B cell (primary cell): ENCODE measurements around the gene CHST11. TPM values are rescaled to one million over a fixed set of nuclear protein-coding genes. Genes with fewer than 3 reads are reported as not detected.

Experiments used
- ATAC-seq: fragments of 200-7000 bp; cut with Tn5 transposase; one replicate; pipeline ENCODE4 v1.10.0; 2021; ENCODE audit warnings: low read depth, mild to moderate bottlenecking, moderate number of reproducible peaks, moderate library complexity
- CTCF ChIA-PET: fragments of 350-600 bp; sonication (Branson Sonifier 250); formaldehyde crosslinking; loops from one replicate; lab custom pipeline; 2021; ENCODE audit warnings: antibody characterized with exemption, inconsistent platforms; lab: Charles Lee
- POLR2A ChIA-PET: fragments of 350-600 bp; sonication (Branson Sonifier 250); formaldehyde crosslinking; loops from one replicate; lab custom pipeline; 2021; ENCODE audit warnings: antibody characterized with exemption; lab: Charles Lee
- DNase-seq: peaks from one replicate; pipeline ENCODE4 v3.0.0; 2013
- H2AFZ ChIP-seq: 2 replicates; pipeline ENCODE4 v1.6.1; 2012; ENCODE audit warnings: mild to moderate bottlenecking, low read depth, low read length; ENCODE audit not compliant: insufficient read depth, poor library complexity, severe bottlenecking
- H3K27ac ChIP-seq, 2 donors: 1 replicate in 1 of 2; 2 replicates in 1 of 2; pipeline ENCODE4 v1.5.1; 2012 to 2013; ENCODE audit warnings: low read length in 2 of 2, mild to moderate bottlenecking in 2 of 2, moderate library complexity in 1 of 2
- H3K27me3 ChIP-seq, 4 experiments: fragments of 200-600 bp in 1 of 4; sonication (generic) in 1 of 4; replicated peaks in 1 of 4; 1 replicate in 2 of 4; 2 replicates in 2 of 4; pipeline versions ENCODE4 v1.6.1 to v1.7.0; 2013 to 2016; ENCODE audit warnings: low read length in 3 of 4, mild to moderate bottlenecking in 2 of 4, mixed read lengths in 1 of 4, moderate library complexity in 1 of 4; ENCODE audit not compliant: insufficient read depth in 4 of 4, control insufficient read depth in 3 of 4; ENCODE audit errors: control extremely low read depth in 1 of 4
- H3K36me3 ChIP-seq, 2 experiments: replicated peaks in 1 of 2; 1 replicate in 1 of 2; 2 replicates in 1 of 2; pipeline versions ENCODE4 v1.6.1 to v1.7.1; 2013; ENCODE audit warnings: low read length in 1 of 2; ENCODE audit not compliant: insufficient read depth in 2 of 2, control insufficient read depth in 1 of 2; ENCODE audit errors: control extremely low read depth in 1 of 2, extremely low read depth in 1 of 2
- H3K4me1 ChIP-seq, 2 donors: fragments of 200-600 bp in 1 of 2; sonication (generic) in 1 of 2; 1 replicate in 1 of 2; 2 replicates in 1 of 2; pipeline versions ENCODE4 v1.5.1 to v1.6.1; 2013 to 2017; ENCODE audit warnings: low read length in 2 of 2; ENCODE audit not compliant: control insufficient read depth in 2 of 2, insufficient read depth in 2 of 2
- H3K4me2 ChIP-seq: replicated peaks from 2 replicates; pipeline ENCODE3; 2012; ENCODE audit warnings: mild to moderate bottlenecking, low read depth, low read length; ENCODE audit not compliant: poor library complexity, severe bottlenecking
- H3K4me3 ChIP-seq, 5 experiments: fragments of 200-600 bp in 1 of 5; sonication (generic) in 1 of 5; 1 replicate in 3 of 5; 2 replicates in 2 of 5; pipeline versions ENCODE4 v1.5.1 to v1.7.0; 2011 to 2016; ENCODE audit warnings: low read length in 4 of 5, mild to moderate bottlenecking in 4 of 5, low read depth in 2 of 5, control low read depth in 1 of 5, moderate library complexity in 1 of 5; ENCODE audit not compliant: insufficient read depth in 1 of 5; ENCODE audit errors: control extremely low read depth in 1 of 5, extremely low read depth in 1 of 5
- H3K79me2 ChIP-seq: fragments of 200-600 bp; sonication (generic); one replicate; pipeline ENCODE4 v1.6.0; 2016; ENCODE audit warnings: low read length; ENCODE audit not compliant: control insufficient read depth, insufficient read depth
- H3K9ac ChIP-seq: fragments of 200-600 bp; sonication (generic); 2 replicates; pipeline ENCODE4 v1.6.1; 2017; ENCODE audit warnings: mild to moderate bottlenecking, low read length, moderate library complexity
- H3K9me3 ChIP-seq, 3 donors: one replicate each; pipeline versions ENCODE4 v1.6.1 to v1.7.1; 2013; ENCODE audit warnings: low read length in 2 of 3; ENCODE audit not compliant: control insufficient read depth in 2 of 3, insufficient read depth in 1 of 3; ENCODE audit errors: control extremely low read depth in 1 of 3
- H4K20me1 ChIP-seq: 2 replicates; pipeline ENCODE4 v1.6.0; 2012; ENCODE audit warnings: mild to moderate bottlenecking, low read length; ENCODE audit not compliant: insufficient read depth, control insufficient read depth, poor library complexity, severe bottlenecking
- H3K27ac Mint-ChIP-seq: one replicate; pipeline ENCODE4 v1.8.0; 2021; ENCODE audit warnings: mixed read lengths
- H3K27me3 Mint-ChIP-seq: one replicate; pipeline ENCODE4 v1.8.0; 2021; ENCODE audit warnings: mixed read lengths
- H3K4me1 Mint-ChIP-seq: one replicate; pipeline ENCODE4 v1.8.0; 2021; ENCODE audit warnings: mixed read lengths
- H3K4me3 Mint-ChIP-seq: one replicate; pipeline ENCODE4 v1.8.0; 2021; ENCODE audit warnings: mixed read lengths
- H3K9me3 Mint-ChIP-seq: one replicate; pipeline ENCODE4 v1.8.0; 2022; ENCODE audit warnings: mixed read lengths; ENCODE audit not compliant: insufficient read depth
- EZH2 ChIP-seq: IDR thresholded peaks from 2 replicates; pipeline ENCODE4 v1.6.1; 2012; ENCODE audit warnings: borderline replicate concordance, low read depth, mild to moderate bottlenecking, moderate library complexity, low read length; ENCODE audit not compliant: insufficient read depth, poor library complexity, severe bottlenecking
- WGBS: methylation state at CpG from one replicate; pipeline ENCODE4 v1.1.5; 2013; ENCODE audit warnings: missing lambda C conversion rate; ENCODE audit not compliant: insufficient coverage; 5-methylcytosine and 5-hydroxymethylcytosine counted together
- intact Hi-C: fragments of 100-400 bp; cut with micrococcal nuclease; formaldehyde crosslinking; loops from one replicate; pipeline ENCODE4 v1.10.0; 2022
- polyA plus RNA-seq: library from polyadenylated mRNA; depleted of rRNA; stranded (reverse); fragments of >200 nt; gene quantifications from 2 replicates; pipeline ENCODE4 v1.2.3, GENCODE V29; 2012
- total RNA-seq, 2 donors: library from RNA; stranded (reverse); fragments of 120-200 nt in 1 of 2; gene quantifications; 1 replicate in 1 of 2; 2 replicates in 1 of 2; pipeline versions ENCODE4 v1.2.3 to v1.2.4, GENCODE V29; 2013 to 2022
- TF ChIP-seq, protein P1 (sequence below): fragments of 200-600 bp; IDR thresholded peaks from one replicate; pipeline ENCODE4 v1.8.0; 2022; ENCODE audit warnings: antibody characterized with exemption, mild to moderate bottlenecking

Gene CHST11
- total and polyA plus RNA-seq, 2 donors (not counting 1 experiment from before 2014, with no cell fraction given) = 46.3 to 152 TPM

DNA sequence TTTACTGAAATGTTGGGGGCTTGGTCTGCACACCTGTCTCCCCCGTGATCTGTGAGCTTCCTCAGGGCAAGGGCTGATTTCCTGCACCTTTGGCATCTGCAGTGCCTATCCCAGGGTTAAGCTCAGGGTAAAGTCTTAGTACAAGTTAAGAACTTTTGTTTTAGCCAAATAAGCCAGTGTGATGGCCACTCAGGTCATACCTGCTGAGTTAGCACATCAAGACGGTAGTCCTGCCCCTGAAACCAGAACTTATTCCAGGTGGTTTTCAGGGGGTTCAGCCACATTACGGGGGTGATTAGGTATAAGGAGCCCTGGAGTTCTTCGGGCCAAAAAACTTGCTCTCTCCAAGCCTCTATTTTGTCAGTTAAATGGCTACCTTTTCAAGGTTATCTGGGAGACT, 21.6 kb upstream of the CHST11 start:
- Histone ChIP-seq H3K79me2 (no peaks in the 10 kb centered on the region), H2AFZ (no peak overlapping the region), H3K27me3 (peaks cover 0 to 3% (median 1%) of the 10 kb centered on the region in 4 experiments), H3K36me3 (no peaks in the 10 kb centered on the region), H3K9ac (no peak overlapping the region), H3K4me3 (no peak overlapping the region), H3K27ac (no peak overlapping the region), H3K9me3 (no peaks in the 10 kb centered on the region), H3K4me1 (no peaks in the 10 kb centered on the region), H3K4me2 (no peak overlapping the region), H4K20me1 (no peaks in the 10 kb centered on the region)
- H3K27me3 Mint-ChIP-seq = peaks cover 3% of the 10 kb centered on the region
- intact Hi-C loops = no loop called here
- H3K9me3 Mint-ChIP-seq = no peaks in the 10 kb centered on the region
- no peak overlapping the region for H3K4me3 Mint-ChIP-seq
- ChIA-PET CTCF (no interaction called here), POLR2A (no interaction called here)
- DNase-seq = no peak
- TF ChIP-seq EZH2 = no peak
- TF ChIP-seq, protein P1, sequence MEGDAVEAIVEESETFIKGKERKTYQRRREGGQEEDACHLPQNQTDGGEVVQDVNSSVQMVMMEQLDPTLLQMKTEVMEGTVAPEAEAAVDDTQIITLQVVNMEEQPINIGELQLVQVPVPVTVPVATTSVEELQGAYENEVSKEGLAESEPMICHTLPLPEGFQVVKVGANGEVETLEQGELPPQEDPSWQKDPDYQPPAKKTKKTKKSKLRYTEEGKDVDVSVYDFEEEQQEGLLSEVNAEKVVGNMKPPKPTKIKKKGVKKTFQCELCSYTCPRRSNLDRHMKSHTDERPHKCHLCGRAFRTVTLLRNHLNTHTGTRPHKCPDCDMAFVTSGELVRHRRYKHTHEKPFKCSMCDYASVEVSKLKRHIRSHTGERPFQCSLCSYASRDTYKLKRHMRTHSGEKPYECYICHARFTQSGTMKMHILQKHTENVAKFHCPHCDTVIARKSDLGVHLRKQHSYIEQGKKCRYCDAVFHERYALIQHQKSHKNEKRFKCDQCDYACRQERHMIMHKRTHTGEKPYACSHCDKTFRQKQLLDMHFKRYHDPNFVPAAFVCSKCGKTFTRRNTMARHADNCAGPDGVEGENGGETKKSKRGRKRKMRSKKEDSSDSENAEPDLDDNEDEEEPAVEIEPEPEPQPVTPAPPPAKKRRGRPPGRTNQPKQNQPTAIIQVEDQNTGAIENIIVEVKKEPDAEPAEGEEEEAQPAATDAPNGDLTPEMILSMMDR = no peak
- no peak overlapping the region for H3K27ac Mint-ChIP-seq
- no peak for ATAC-seq
- peaks cover 2% of the 10 kb centered on the region for H3K4me1 Mint-ChIP-seq
- 86% methylated on average over 2 of the region's 4 CpGs for WGBS

DNA sequence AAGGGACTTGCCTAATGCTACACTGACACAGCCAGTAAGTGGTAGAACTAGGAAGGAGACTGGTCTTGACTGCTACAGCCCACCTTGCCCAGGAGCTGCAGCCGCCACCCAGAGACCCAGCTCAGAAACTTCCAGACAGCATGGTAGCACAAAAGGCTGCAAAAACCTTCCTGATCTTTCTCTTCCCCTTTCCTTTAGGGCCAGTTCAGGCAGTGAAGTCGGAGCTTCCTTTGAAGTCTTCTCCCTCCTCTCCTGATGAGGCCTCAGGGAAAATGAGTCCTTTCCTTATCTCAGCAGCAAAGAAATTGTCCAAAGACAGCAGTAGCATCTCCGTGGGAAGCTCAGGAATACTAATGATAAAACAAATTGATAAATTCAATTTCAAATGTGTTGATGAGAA, 21.0 kb upstream of the CHST11 start:
- CTCF ChIA-PET = no interaction called here
- no peaks in the 10 kb centered on the region for H3K4me1 ChIP-seq
- Mint-ChIP-seq H3K4me1 (peaks cover 2% of the 10 kb centered on the region), H3K4me3 (no peak overlapping the region), H3K27me3 (peaks cover 3% of the 10 kb centered on the region), H3K27ac (no peak overlapping the region), H3K9me3 (no peaks in the 10 kb centered on the region)
- no peak for ATAC-seq
- H3K27ac ChIP-seq = no peak overlapping the region
- no peak overlapping the region for H3K4me2 ChIP-seq
- POLR2A ChIA-PET = interaction anchor here (0.9 kb wide), 1 partner anchor 17 kb away, joined by 3 read pairs; no protein-coding TSS in a partner anchor
- no peaks in the 10 kb centered on the region for H4K20me1 ChIP-seq
- H3K9ac ChIP-seq = no peak overlapping the region
- no peaks in the 10 kb centered on the region for H3K9me3 ChIP-seq
- TF ChIP-seq, protein P1 = no peak
- TF ChIP-seq EZH2 = no peak
- no peak overlapping the region for H3K4me3 ChIP-seq
- DNase-seq = no peak
- H3K79me2 ChIP-seq = no peaks in the 10 kb centered on the region
- WGBS = 100% methylated on average over 2 of the region's 3 CpGs
- H2AFZ ChIP-seq = no peak overlapping the region
- H3K27me3 ChIP-seq = peaks cover 0 to 3% (median 1%) of the 10 kb centered on the region in 4 experiments
- no peaks in the 10 kb centered on the region for H3K36me3 ChIP-seq
- intact Hi-C loops = no loop called here
